ENCODE measurements around the gene SEC31B. TPM values are rescaled to one million over a fixed set of nuclear protein-coding genes. Genes with fewer than 3 reads are reported as not detected.

The SEC31B gene
- total and polyA plus RNA-seq, 2 of the 8 experiments (the other 6 are each of a cell fraction or from before 2014, with no cell fraction given), result 4.1 to 5.3 TPM

DNA sequence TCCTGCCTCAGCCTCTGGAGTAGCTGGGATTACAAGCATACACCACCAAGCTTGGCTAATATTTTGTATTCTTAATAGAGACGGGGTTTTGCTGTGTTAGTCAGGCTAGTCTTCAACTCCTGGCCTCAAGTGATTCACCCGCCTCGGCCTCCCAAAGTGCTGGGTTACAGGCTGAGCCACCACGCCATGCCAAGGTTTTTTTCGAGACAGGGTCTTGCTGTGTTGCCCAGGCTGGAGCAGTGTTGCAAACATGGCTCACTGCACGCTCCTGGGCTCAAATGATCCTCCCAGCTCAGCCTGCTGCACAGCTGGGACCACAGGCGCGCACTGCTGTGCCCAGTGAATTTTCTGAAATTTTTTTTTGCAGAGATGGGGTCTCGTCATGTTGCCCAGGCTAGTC lies 3.3 kb upstream of the SEC31B start:
- Histone ChIP-seq H4K20me1 (replicated peaks in 1 of 2; ENCODE audit: control insufficient read depth in 1 of 2, insufficient read depth in 2 of 2, low read length in 2 of 2) (peaks cover 0 to 2% of the 10 kb centered on the region in 2 experiments), H2AK5ac (ENCODE audit: low read depth, low read length) (no peak overlapping the region), H2BK12ac (ENCODE audit: low read depth, low read length) (no peak overlapping the region), H3K14ac (ENCODE audit: insufficient read length) (no peak overlapping the region), H2BK20ac (ENCODE audit: low read length) (no peak overlapping the region), H3K4me3 (ENCODE audit: extremely low read depth in 1 of 4, insufficient read depth in 2 of 4, low read depth in 3 of 4, low read length in 4 of 4) (no peak overlapping the region), H2BK5ac (ENCODE audit: low read depth, low read length) (no peak overlapping the region), H3K36me3 (ENCODE audit: control insufficient read depth in 2 of 4, insufficient read depth in 4 of 4, low read length in 3 of 4) (peaks cover 7 to 35% (median 14%) of the 10 kb centered on the region in 4 experiments), H3K4me2 (ENCODE audit: insufficient read depth in 1 of 2, low read depth in 2 of 2, low read length in 2 of 2) (no peak overlapping the region), H3K23me2 (ENCODE audit: low read depth, low read length) (peaks cover 8% of the 10 kb centered on the region), H3K27ac (ENCODE audit: low read depth, low read length) (no peak overlapping the region), H3K27me3 (replicated peaks in 1 of 4; ENCODE audit: control insufficient read depth in 3 of 4, extremely low read depth in 1 of 4, insufficient read depth in 3 of 4, low read length in 3 of 4) (peaks cover 2 to 21% (median 15%) of the 10 kb centered on the region in 4 experiments; a peak in 6 of 7 replicates), H4K5ac (ENCODE audit: insufficient read length, low read depth, low read length) (no peak overlapping the region), H3K4ac (replicated peaks; ENCODE audit: insufficient read length, low read depth, low read length) (no peak overlapping the region), H3K79me1 (ENCODE audit: low read depth, low read length) (no peaks in the 10 kb centered on the region), H2AFZ (ENCODE audit: low read length) (no peak overlapping the region), H3K56ac (replicated peaks; ENCODE audit: insufficient read length, low read depth, low read length) (no peak overlapping the region), H2BK15ac (ENCODE audit: low read length) (no peak overlapping the region), H3K9me3 (ENCODE audit: insufficient read depth in 2 of 2, low read depth in 1 of 2, low read length in 1 of 2) (no peaks in the 10 kb centered on the region), H4K8ac (ENCODE audit: extremely low read depth, insufficient read depth, low read length) (no peak overlapping the region), H3K9ac (replicated peaks in 1 of 4; ENCODE audit: extremely low read depth in 1 of 4, low read depth in 3 of 4, low read length in 3 of 4) (no peak overlapping the region), H4K91ac (replicated peaks; ENCODE audit: insufficient read length, low read length) (no peak overlapping the region), H3K18ac (ENCODE audit: extremely low read depth, low read length) (no peak overlapping the region), H3K4me1 (replicated peaks in 1 of 4; ENCODE audit: control insufficient read depth in 3 of 4, insufficient read depth in 4 of 4, low read length in 3 of 4) (peaks cover 0 to 3% (median under 1%) of the 10 kb centered on the region in 4 experiments; a peak in 2 of 7 replicates), H2BK120ac (replicated peaks; ENCODE audit: low read depth, low read length) (no peak overlapping the region), H3K23ac (ENCODE audit: insufficient read length) (no peak overlapping the region), H3K79me2 (ENCODE audit: control insufficient read depth in 1 of 2, insufficient read depth in 2 of 2, low read length in 2 of 2) (no peaks in the 10 kb centered on the region)
- CTCF ChIA-PET (ENCODE audit: partially characterized antibody), result interaction anchor here (1.2 to 9.8 kb wide), 8 partner anchors 13 to 356 kb away, joined by 3 to 84 read pairs (median 4); partner anchors contain the start of gene HIF1AN
- 88% methylated on average over 9 of the region's 9 CpGs; no CpG with 5 or more reads in 1 of the 2 experiments for WGBS, 2 experiments (ENCODE audit: extremely low coverage in 1 of 2, insufficient coverage in 1 of 2, insufficient read length in 1 of 2, insufficient replicate concordance in 2 of 2, low coverage in 1 of 2, low lambda C conversion rate in 2 of 2, missing lambda C conversion rate in 1 of 2)
- POLR2A ChIA-PET (ENCODE audit: partially characterized antibody), result interaction anchor here (0.9 to 1.8 kb wide), 4 partner anchors 12 to 34 kb away, joined by 3 to 5 read pairs (median 4); partner anchors contain the start of gene HIF1AN
- no peak for FAIRE-seq
- DNase-seq (ENCODE audit: low read depth in 1 of 2, low spot score in 2 of 2), result no peak
- no peak for TF ChIP-seq TCF12 (IDR thresholded peaks at IDR 0.05; ENCODE audit: low read depth, low read length)
- no peak for TF ChIP-seq SIX5 (IDR thresholded peaks at IDR 0.05; ENCODE audit: low read depth, low read length)
- TF ChIP-seq, protein P1, sequence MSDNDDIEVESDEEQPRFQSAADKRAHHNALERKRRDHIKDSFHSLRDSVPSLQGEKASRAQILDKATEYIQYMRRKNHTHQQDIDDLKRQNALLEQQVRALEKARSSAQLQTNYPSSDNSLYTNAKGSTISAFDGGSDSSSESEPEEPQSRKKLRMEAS (IDR thresholded peaks at IDR 0.05), result no peak
- TF ChIP-seq RAD21 (IDR thresholded peaks at IDR 0.05 in 1 of 2, conservative IDR thresholded peaks at IDR 0.05 in 1 of 2; ENCODE audit: low read depth in 2 of 2, low read length in 2 of 2), result no peak
- no peak for TF ChIP-seq CBX5 (IDR thresholded peaks at IDR 0.05; ENCODE audit: low read depth, low read length)
- TF ChIP-seq FOSL1 (IDR thresholded peaks at IDR 0.05; ENCODE audit: insufficient read depth, low read depth, low read length), result no peak
- no peak for TF ChIP-seq EP300 (IDR thresholded peaks at IDR 0.05; ENCODE audit: borderline replicate concordance in 1 of 2, low read depth in 2 of 2, low read length in 2 of 2)
- no peak for TF ChIP-seq BCL11A (IDR thresholded peaks at IDR 0.05; ENCODE audit: low read depth in 2 of 2, low read length in 2 of 2)
- no peak for TF ChIP-seq NRF1 (IDR thresholded peaks at IDR 0.05; ENCODE audit: low read depth, low read length)
- TF ChIP-seq POLR2A (IDR thresholded peaks at IDR 0.05; ENCODE audit: control extremely low read depth in 1 of 2, low read depth in 2 of 2, low read length in 2 of 2), result no peak
- TF ChIP-seq, protein P2, sequence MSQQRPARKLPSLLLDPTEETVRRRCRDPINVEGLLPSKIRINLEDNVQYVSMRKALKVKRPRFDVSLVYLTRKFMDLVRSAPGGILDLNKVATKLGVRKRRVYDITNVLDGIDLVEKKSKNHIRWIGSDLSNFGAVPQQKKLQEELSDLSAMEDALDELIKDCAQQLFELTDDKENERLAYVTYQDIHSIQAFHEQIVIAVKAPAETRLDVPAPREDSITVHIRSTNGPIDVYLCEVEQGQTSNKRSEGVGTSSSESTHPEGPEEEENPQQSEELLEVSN (IDR thresholded peaks at IDR 0.05), result no peak
- no peak for TF ChIP-seq SUZ12 (IDR thresholded peaks at IDR 0.05; ENCODE audit: low read length)
- no peak for TF ChIP-seq YY1 (IDR thresholded peaks at IDR 0.05; ENCODE audit: low read depth, low read length)

Data from H1 (cell line).